Stimulated activated CD4-positive, alpha-beta T cell treated with anti-CD3 and anti-CD28 coated beads, TNF-alpha, amount 100 ng/mL, for 48 hours (primary cell): ENCODE data around the gene CDC42EP2.

ENCODE experiments used
- DNase-seq, 3 donors: peaks; one replicate each; pipeline ENCODE4 v3.0.0-alpha.2; 2020; ENCODE audit warnings: low read depth in 3 of 3

The CDC42EP2 gene

DNA sequence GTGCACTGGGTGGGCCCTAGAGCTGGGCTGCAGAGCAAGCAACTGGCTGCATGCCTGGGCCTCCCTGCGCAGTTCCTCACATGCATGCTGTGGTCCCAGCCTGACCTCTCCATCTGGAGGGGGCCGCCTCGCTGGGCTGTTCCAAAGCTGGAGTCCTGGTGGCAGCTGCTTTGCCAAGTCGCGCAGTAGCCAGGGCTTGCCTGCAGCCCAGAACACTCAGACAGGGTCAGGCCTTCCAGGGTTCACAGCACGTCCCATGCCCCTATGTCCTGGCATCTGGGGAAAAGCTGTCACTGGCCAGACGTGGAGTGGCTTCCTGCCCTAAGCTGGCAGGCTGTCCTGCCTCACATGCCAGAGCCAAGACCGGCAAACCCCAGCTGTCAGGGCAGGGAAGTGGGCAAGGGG is 16.5 kb upstream of the CDC42EP2 start:
- DNase-seq = no peak

DNA sequence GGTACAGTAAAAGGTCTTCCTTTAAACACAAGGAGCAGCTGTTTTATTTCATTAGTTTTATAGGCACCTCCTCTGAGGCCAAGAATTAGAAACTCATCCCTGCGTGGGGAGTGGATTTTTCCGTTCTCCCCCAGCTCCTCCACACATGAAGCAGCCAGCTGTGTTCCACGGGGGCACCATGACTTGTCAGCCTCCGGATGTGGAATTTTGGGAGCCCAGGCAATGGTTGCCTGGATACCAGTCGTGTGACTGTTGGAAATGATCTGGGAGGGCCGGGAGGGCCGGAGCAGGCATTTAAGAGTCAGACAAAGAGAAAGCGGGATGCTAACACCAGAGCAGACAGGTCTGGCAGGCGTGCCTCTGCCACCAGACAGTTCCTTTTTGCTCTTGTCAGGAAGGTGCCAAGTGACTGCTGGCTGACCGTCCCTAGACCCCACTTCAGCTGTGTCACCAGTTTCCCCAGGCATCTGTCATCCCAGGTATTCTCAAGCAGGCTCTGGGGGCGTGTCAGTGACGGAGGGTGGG is 15.9 kb upstream of the CDC42EP2 start:
- DNase-seq = no peak

DNA sequence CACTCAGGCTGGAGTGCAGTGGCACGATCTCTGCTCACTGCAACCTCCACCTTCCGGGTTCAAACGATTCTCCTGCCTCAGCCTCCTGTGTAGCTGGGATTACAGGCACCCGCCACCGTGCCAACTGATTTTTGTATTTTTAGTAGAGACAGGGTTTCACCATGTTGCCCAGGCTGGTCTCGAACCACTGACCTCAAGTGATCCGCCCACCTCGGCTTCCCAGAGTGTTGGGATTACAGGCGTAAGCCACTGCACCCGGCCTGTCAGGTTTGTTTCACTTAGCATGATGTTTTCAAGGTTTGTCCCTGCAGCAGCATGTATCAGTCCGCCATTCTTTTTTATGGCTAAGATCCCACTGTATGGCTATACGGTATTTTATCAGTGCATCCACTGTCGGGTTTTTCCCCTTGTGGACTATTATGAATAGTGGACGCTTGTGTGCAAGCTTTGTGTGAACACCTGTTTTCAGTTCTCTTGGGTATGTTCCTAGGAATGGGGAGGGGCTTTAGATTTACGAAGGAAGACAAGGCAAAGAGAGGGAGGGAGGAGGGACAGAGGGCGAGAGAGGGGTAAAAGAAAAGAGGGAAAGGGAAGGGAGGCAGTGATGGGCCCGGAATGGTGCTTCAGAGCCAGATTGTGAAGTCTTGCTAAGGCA is 13.9 kb upstream of the CDC42EP2 start:
- DNase-seq = no peak

DNA sequence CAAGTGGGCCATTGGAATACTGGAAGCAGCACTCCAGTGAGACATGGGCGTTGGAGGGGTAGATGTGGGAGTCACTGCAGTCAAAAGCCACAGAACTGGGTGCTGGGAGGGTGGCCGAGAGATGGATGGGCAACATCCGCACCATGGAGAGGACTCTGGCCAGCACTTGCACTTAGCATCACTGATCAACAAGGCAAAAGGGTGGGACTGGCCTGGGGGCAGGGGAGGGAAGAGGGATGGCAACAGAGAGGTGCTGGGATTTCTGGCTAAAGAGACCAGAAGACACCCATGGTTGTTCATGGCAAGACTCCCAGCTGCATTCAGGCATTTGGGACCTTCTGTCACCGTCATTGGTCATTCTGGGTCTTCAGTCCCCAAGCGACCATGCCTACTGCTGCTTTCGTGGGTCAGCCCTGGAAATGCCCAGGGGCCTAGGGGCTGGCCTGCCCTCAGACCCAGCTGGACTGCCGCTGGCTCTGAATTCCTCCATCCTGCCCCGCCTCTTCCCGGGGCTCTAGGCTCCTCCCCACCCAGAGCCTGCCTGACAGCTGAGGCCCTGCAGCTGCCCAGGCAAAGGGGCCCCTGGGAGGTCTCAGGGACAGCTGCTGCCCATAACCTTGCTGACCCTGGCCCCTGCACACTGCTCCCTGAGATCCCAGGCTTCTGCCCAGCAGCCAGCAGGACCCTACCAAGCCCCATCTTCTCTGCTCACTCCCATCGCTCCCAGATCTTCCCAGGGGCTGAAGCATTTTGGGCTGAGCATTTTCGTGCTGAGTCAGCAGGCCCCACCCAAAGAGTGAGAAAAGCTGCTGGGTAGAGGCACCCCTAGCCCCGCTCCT is 13.0 kb upstream of the CDC42EP2 start:
- no peak for DNase-seq

DNA sequence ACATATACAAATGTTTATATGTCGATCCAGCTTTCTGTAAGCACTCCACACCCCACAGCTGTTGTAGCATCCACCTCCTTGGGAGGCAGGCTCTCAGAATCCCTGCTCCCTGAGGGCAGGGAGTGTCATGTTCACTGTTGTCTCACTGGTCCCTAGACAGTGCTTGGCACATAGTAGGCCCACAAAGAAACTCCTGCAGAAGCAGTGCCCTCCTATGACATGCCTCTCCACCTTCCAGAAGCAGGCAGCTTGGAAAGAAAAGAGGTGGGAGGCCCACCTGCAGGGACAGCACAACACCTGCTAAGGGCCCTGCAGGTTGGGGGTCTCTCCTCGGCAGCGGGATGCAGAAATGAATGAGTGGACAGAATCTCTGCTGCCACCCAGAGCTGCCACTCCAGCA is 11.1 kb upstream of the CDC42EP2 start:
- DNase-seq = no peak

DNA sequence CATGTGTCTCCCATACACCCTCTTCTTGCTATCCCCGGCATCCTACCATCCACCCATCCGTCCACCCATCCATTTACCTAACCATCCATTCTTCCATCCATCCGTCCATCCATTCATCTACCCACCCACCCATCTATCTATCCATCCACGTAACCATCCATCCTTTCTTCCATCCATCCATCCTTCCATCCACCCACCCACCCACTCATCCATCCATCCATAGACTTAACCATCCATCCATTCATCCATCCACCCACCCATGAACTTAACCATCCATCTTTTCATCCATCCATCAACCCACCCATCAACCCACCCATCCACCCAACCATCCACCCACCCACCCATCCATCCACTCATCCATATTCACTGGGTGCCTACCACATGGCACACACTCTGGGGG is 10.6 kb upstream of the CDC42EP2 start:
- no peak for DNase-seq

DNA sequence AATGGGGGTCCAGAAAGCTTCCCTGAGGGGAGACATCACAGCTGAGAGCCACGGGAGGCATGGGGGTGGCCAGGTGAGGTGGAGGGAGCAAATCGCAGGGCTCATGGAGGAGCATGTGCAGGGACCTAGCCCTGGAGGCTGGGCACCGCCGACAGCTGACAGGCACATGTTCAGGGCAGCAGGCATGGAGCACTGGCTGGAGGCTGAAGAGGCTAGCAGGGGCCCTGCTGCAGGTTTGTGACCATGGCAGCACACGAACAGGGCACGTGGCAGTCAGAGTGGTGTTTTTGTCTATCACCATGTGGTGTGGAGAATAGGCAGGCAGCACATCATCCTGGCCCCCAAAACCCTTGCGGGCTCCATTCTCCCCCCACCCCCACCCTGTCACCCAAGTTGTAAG is 10.1 kb upstream of the CDC42EP2 start:
- no peak for DNase-seq

DNA sequence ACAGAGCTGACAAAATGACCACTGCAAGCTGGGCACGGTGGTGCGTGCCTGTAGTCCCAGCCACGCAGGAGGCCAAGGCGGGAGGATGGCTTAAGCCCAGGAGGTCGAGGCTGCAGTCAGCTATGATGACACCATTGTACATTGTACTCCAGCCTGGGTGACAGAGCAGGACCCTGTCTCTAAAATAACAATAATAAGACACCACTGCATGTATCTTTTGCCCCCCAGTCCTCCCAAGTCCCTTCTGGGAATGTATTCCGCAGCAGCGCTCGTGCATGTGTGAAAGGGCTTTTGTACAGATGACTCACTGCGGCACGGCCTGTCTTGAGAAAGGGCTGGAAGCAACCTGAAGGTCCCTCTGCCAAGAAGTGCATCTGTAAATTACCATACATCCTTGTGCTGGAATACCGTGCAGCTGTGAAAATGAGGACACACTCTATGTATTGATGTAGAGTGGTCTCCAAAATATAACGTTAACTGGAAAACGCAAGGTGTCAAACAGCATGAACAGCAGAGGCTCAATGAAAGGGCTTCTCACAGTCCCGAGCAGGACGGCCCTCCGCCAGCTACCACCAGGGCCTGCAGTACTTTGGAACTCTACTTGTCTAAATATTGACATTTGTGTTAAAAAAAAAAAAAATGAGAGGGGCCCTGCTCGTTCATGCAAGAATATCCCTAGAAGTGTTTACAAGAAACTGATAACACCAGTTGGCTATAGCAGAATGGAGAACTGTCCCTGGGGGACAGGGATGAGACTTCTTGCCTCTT is 9.0 kb upstream of the CDC42EP2 start:
- DNase-seq = no peak

DNA sequence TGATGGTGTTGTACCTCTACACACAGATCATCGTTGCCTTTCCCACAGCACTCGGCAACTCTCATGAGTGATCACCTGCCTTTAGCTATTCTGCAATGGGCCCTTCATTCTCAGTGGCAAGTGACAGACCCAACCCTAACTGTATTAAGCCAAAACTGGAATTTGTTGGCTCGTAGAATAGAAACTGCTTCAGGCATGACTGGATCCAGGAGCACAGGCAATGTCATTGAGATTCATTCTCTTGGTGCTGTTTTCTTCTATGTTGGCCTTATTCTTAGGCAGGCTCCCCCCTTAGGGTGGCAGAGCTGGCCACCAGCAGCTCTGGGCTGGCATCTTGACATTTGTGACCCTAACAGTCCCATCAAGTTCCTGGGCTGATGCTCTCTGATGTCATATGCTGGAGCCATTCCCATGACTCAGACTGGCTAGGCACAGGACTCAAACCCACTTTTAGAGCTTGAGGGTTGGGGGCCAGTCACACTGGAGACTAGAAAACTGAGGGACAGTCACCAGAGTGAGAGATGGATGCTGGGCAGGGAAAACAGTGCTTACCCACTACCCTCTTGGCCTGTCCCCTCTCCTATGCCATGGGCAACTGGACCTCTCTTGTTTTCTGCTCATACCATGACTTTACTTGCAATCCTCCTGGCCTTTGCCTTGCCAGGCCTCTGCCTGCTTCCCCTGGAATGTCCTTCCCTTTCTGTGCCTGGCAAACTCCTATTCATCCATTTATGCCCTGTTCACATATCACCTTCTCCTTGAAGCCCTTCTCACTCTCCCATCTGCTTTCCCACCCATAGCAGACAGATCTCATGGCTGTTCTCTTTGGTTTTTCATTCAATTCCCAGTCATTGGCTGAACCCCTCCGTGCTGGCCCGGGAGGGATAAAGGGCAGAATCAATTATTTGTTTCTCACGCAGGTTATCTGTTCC is 7.1 kb upstream of the CDC42EP2 start:
- DNase-seq = no peak

DNA sequence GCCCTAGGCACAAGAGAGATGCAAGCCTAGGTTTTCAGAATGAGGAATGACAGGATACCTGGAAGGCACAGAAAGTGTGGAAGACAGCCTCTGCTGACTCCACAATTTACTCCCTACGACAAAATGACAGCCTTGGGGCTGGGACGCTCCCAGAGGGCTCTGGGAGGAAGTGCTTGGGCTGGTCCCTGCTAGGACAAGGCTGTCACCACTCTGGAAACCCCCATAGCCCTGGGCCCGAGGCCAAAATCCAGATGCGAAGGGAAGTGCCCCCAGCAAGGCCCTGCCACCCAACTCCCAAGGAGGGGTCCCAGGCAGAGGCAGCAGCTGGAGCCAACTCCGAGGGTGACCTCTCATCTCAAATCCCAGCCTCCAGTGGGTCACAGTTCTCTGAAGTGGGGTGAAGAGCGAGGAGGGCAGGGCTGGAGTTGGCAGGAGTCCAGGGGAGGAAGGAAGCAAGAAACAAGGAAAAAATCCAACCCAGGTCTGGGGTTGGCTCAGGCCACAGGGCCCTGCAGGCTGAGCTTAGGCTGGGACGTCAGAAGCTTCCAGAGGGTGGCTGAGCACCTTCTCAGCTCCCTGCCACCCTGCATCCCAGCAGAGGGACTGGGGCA is 6.3 kb upstream of the CDC42EP2 start:
- no peak for DNase-seq

DNA sequence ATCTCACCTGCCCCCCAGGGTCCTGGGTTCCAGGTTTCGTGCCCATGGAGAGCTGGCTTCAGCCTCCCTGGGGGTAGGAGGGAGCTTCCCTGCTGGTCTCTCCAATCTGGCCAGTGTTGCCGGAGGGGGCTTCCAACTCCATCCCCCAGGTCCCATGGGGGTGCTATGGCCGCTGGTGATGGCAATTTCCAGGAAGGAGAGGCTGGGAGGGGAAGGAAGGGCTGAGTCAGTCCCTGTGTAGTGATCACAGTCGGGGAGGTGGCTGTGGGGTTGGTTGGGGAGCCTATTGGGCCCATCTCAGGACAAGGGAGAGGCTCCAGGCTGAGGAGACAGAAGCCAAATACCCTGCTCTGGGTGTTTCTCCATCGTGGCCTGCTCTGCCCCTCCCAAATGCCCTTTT is 5.7 kb upstream of the CDC42EP2 start:
- DNase-seq = no peak

DNA sequence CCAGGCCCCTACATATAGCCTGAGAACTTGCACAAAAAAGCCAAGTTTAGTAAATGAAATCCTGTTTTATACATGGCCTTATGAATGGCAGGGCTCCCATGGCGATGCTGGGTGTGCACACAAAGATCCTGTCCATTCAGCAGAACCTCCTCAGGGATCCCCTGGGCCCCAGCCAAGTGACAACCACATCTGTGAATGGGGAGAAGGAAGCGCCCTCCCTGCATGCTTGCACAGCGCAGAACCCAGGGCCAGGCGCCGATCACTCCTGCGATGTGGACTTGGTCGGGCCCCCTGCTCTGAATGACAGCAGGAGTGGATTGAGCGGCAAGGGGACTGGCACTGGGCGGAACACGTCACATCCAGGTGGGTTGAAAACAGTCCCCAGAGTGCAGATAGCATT is 4.5 kb upstream of the CDC42EP2 start:
- DNase-seq = no peak

DNA sequence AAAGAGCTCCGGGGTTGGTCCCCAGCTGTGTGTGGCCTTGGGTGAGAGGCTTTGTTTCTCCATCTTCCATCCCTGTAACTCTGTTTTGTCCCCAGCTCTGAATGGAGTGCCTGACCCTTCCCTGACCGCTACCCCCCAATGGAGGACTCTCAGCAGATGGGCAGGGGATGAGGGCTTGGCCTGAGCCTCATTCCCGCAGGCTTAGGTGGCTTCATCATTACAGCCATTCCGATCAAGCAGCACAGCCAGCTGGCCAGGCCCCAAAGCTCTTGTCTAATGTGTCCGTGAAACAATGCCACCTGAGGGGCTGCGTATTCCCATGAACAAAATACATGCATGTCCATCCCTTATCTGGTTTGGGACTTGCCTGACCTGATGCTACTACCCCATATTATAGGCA is 3.9 kb upstream of the CDC42EP2 start:
- DNase-seq = no peak

DNA sequence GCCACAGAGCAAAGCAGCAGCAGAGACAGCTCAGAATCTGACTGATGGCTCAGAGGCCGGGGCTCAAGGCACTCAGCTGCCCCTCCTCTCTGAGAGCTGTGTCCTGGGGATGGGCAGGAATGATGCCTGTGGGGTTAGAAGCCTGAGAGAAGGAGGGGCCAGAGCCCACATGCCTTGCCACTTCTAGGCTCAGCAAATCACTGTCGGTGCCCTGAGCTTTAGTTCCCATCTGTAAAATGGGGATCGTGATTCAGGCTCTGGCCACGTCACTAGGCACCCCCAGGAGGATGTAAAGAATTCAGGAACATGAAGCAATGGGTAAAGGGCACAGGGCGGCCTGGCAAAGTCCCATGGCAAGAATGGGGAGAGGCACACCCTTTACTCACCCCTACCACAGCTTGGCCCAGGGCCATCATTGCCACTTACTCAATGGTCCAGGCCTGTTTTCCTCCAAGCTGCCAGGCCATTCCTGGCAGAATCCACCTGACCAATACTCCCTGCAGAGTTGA is 3.4 kb upstream of the CDC42EP2 start:
- DNase-seq = no peak

DNA sequence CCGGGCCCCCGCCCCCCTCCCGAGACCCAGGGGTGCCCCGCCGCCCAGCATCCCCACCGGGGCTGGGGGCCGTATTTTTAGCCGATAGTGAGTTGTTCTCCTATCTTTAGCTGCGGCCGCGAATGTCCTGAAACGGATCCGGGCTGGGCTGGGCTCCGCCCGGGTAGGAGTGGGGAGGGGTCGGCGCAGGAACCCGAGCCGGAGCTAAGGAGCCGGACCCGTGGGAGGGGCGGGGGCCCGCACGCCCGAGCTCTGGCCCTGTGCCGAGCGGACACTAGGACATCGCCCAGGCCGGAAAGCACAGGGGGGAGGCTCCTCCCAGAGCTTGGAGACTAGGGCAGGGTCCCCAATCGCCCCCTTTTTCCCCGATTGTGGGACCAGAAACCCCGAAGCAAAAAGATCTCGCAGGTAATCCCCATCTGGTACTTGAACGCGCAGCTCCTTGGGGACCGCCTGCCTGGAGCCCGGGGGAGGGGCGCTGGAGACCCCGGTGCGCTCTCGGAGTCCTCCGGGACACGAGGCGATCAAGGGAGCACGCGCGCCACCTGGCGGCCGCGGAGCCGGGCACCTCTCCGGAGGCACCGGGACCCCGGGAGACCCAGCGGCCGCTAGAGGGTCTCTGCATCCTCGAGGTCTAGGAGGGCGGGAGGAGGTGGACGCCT is 669 bp downstream of the CDC42EP2 start:
- peak; percentile 50 to 85 (median 65) for DNase-seq

DNA sequence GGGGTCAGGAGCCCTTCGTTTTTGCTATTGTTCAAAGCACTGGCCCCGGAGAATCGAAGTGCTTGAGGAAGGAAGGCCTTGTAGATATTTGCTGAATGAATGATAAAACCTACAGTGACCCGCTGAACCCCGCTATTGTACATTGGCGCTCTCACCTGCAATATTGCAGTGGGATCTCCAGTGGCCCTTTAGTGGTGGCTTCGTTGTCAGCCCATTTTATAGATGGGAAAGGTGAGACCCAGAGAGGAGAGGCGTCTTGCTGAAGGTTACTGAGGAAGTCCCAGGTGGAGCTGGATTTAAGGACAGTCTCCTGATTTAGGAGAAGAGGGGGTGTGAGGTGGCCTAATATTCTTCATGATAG is 1.2 kb downstream of the CDC42EP2 start:
- DNase-seq = no peak

DNA sequence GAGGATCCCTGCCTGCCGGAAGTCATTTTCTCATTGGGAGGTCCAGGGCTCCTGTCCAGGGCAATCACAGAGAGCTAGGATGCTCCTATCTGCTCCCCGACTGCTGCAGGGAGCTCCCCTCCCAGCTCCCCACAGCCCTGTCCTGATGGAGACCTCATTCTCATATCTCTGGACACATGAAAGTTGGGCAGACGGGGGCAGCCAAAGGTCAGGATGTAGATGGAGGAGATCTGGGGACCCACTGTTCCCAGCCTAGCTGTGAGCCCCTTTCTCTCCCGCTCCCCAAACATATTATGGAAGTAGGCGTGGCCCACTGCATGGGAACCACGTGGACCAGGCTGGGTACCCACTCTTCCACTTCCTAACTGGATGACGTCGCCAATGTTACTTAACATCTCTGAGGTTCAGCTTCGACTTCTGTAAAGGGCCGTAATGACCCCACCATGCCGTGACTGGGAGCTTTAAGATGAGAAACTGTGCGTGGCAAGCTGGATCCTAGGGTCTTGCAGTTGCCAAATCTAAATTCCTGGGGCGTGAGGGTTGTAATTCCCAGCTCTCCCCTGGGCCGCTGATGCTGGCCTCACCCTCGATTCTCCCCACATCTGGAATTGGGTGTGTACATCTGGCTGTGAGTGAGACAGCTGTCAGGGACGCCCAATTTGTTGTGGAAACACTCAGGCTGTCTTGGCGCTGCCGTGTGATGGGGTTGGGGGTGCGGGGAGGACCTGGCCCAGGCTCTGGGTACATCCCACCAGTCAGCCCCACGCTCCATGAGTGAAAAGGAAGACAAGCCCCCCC is 1.8 kb downstream of the CDC42EP2 start:
- no peak for DNase-seq

DNA sequence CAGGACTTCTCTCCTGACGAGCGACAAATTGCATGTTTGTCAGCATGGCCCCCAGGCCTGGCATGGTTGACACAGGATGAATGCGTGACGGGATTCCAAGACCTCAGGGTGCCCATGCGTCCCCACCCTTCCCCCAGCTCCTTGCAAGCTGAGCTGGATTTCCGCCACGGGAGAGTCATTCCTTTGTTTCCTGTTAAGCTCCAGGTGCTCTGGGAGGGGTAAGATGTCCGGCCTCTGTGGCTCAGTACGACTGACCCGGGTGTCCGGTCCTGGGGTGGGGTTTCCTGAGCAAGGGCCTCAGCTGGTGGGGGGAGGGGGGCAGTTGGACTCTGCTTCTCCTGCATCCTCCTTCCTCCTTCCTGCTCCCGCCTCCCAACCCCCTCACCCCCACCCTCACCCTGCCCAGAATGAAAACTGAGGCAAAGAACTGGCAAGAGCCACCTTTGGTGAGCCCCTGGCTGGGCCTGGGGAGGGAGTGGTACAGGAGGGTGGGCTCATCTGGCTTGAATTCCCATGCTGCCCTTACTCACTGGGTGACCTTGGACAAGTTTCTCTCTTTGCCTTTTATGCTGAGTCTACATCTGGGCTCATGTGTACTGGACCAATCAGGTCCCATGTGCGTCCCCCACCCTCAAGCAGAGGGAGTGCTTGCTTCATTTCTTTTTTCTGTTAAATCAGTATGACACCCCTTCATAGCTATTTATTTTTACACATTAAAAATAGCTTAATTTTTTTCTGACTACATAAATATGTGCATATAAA is 2.5 kb downstream of the CDC42EP2 start:
- DNase-seq = no peak
